IMR-90 (cell line): Measurements from ENCODE around the gene CROCC2. TPM values are rescaled to one million over a fixed set of nuclear protein-coding genes. Genes with fewer than 3 reads are reported as not detected.

Experiments used
- CTCF ChIP-seq: conservative IDR thresholded peaks from 2 replicates; pipeline ENCODE4 v1.5.1; 2012; ENCODE audit warnings: mild to moderate bottlenecking, low read depth, low read length, improper control_type of control experiment
- MXI1 ChIP-seq: IDR thresholded peaks from 2 replicates; pipeline ENCODE4 v1.6.1; 2012; ENCODE audit warnings: low read depth, mild to moderate bottlenecking, low read length, moderate library complexity, borderline replicate concordance
- SMC3 ChIP-seq: fragments of 150-350 bp; IDR thresholded peaks from 2 replicates; pipeline ENCODE4 v1.6.1; 2016; ENCODE audit warnings: low read depth, mild to moderate bottlenecking, antibody characterized with exemption, low read length, moderate library complexity
- polyA plus RNA-seq, 3 experiments: library from polyadenylated mRNA; depleted of rRNA; stranded (reverse); fragments of >200 nt; gene quantifications; 2 replicates each; pipeline ENCODE4 v1.2.3, GENCODE V29; 2012; ENCODE audit warnings: low replicate concordance in 1 of 3
- total RNA-seq: library from RNA; depleted of rRNA; stranded (reverse); fragments of >200 nt; gene quantifications from 2 replicates; pipeline ENCODE4 v1.2.3, GENCODE V29; 2012

Gene CROCC2
- total and polyA plus RNA-seq, 2 of the 4 experiments (the other 2 are of a cell fraction): not detected

GRCh38 chr2:240891492-240892340, 14.4 kb upstream of the CROCC2 start (continued):
- TF ChIP-seq CTCF (no peak), SMC3 (no peak), MXI1 (no peak)
